SJSA1 (cell line): ENCODE results near the gene STAC. TPM values are rescaled to one million over a fixed set of nuclear protein-coding genes. Genes with fewer than 3 reads are reported as not detected.
A peak's percentile ranks its signal among the peaks of the same experiment; 100 is the strongest.
"Not testable (repeated sequence)": the region's sequence is repeated elsewhere in the genome, so short reads cannot be mapped to it uniquely, and the experiment has no call there.

Source experiments
- DNase-seq, 2 experiments: peaks; one replicate each; pipeline ENCODE4 v3.0.0-alpha.2; 2015 to 2020; ENCODE audit warnings: low spot score in 2 of 2, low read depth in 1 of 2
- H3K27ac ChIP-seq: fragments of 250-450 bp; sonication (Bioruptor Pico); 2 replicates; pipeline ENCODE4 v1.5.1; 2020; ENCODE audit warnings: mild to moderate bottlenecking, moderate library complexity
- H3K27me3 ChIP-seq: fragments of 250-450 bp; sonication (Bioruptor Pico); replicated peaks from 2 replicates; pipeline ENCODE4 v1.5.1; 2020; ENCODE audit warnings: mild to moderate bottlenecking, moderate library complexity
- H3K36me3 ChIP-seq: fragments of 250-450 bp; sonication (Bioruptor Pico); 2 replicates; pipeline ENCODE4 v1.5.1; 2020; ENCODE audit warnings: mild to moderate bottlenecking
- H3K4me1 ChIP-seq: fragments of 250-450 bp; sonication (Bioruptor Pico); replicated peaks from 2 replicates; pipeline ENCODE4 v1.6.1; 2021; ENCODE audit warnings: mild to moderate bottlenecking
- H3K4me3 ChIP-seq: fragments of 250-450 bp; sonication (Bioruptor Pico); 2 replicates; pipeline ENCODE4 v1.5.1; 2020; ENCODE audit warnings: mild to moderate bottlenecking
- H3K9me3 ChIP-seq: fragments of 250-450 bp; sonication (Bioruptor Pico); replicated peaks from 2 replicates; pipeline ENCODE4 v1.5.1; 2020; ENCODE audit warnings: mild to moderate bottlenecking
- total RNA-seq: library from RNA; depleted of rRNA; stranded (reverse); fragments of >200 nt; shearing (Covaris generic); gene quantifications from 2 replicates; pipeline ENCODE4 v1.2.3, GENCODE V29; 2014

STAC gene
- total RNA-seq, 1 experiment from 2014 or later: 29.1 TPM

GRCh38 chr3:36433511-36433910 lies 53.2 kb downstream of the STAC start:
- Histone ChIP-seq H3K4me3 (no peak overlapping the region), H3K4me1 (no peaks in the 10 kb centered on the region), H3K27ac (no peak overlapping the region), H3K9me3 (no peaks in the 10 kb centered on the region), H3K36me3 (no peaks in the 10 kb centered on the region), H3K27me3 (no peaks in the 10 kb centered on the region)
- no peak for DNase-seq

- no peaks in the 10 kb centered on the region for H3K36me3 ChIP-seq
- no peaks in the 10 kb centered on the region for H3K9me3 ChIP-seq
- DNase-seq: no peak
- no peaks in the 10 kb centered on the region for H3K4me1 ChIP-seq
- H3K4me3 ChIP-seq: no peak overlapping the region
- H3K27me3 ChIP-seq: no peaks in the 10 kb centered on the region
- H3K27ac ChIP-seq: no peak overlapping the region
Observed at GRCh38 chr3:36434687-36435426, 54.6 kb downstream of the STAC start.

GRCh38 chr3:36443028-36443686 lies 62.9 kb downstream of the STAC start:
- Histone ChIP-seq H3K27ac (no peak overlapping the region), H3K36me3 (peaks cover 9% of the 10 kb centered on the region)
- no peak for DNase-seq

DNA sequence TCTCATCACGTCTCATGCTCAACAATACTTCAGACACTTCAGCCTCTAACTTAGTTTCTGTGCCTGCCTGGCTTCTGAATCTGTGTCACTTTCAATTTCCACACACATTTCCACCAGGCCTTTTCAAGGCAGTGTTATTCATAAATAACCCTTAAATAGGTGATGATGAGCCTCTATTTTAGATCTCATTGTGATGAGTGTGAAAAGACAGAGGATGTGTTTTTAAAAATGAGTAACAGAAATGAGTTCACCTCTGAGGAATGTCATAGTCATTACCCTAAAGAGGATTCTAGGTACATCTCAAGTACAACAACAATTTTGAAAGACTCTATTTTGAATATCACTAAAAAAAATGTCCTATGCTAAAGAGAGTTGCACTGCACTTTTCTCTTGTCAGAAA lies 64.6 kb downstream of the STAC start:
- peak in 1 of 2 experiments; percentile 35 for DNase-seq

More at GRCh38 chr3:36443028-36443686, 62.9 kb downstream of the STAC start:
- Histone ChIP-seq H3K4me1 (peaks cover 37% of the 10 kb centered on the region), H3K27me3 (no peaks in the 10 kb centered on the region), H3K9me3 (no peaks in the 10 kb centered on the region), H3K4me3 (no peak overlapping the region)

DNA sequence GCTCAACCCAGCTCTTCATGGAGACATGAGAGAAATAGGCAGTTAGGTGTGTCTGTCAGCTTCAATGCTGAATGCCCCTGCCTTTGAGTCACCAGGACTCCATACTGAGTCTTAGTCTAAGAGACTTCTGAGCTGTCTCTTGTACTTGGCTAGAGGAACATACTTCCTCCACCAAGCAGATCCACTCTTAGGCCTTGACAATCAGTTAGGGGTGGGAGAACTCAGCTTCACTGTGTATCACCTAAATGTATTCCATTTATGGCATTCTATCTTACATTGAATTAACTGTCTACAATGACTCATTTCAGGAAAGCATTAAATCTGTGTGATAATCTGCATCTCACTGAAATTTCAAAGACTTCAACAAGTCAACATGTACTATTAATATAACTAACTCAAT lies 66.0 kb downstream of the STAC start:
- Histone ChIP-seq H3K36me3 (peaks cover 11% of the 10 kb centered on the region), H3K4me1 (peaks cover 37% of the 10 kb centered on the region), H3K4me3 (no peak overlapping the region), H3K27ac (no peak overlapping the region; the same call in 1 of the 2 replicates), H3K27me3 (no peaks in the 10 kb centered on the region), H3K9me3 (no peaks in the 10 kb centered on the region)
- peak in 1 of 2 experiments; percentile 6 for DNase-seq

More for the DNA sequence above, 64.6 kb downstream of the STAC start:
- peak overlapping the region; percentile 56 for H3K27ac ChIP-seq
- H3K4me1 ChIP-seq: peaks cover 37% of the 10 kb centered on the region
- peaks cover 11% of the 10 kb centered on the region for H3K36me3 ChIP-seq
- no peaks in the 10 kb centered on the region for H3K9me3 ChIP-seq
- H3K27me3 ChIP-seq: no peaks in the 10 kb centered on the region
- no peak overlapping the region for H3K4me3 ChIP-seq

DNA sequence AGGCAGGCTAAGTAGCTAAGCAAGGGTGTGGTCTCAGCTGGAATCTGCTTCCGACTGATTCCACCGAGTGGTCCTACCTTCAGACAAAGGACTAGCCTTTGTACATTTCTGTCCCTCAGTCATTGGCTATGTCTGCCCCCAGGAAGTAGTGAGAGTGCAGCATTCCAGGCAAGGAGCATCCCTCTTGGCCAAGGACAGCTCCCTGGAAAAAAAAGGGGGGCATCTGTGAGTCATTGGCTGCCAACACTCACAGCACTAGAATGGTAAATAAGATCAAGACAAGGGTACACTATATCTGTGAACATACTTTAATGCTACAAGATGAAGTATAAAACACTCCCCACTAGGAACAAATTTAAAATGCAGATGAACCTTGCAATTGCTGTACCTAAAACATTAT lies 66.8 kb downstream of the STAC start:
- H3K27ac ChIP-seq: no peak overlapping the region

GRCh38 chr3:36451816-36452215 lies 71.5 kb downstream of the STAC start:
- no peak overlapping the region for H3K4me3 ChIP-seq
- H3K27me3 ChIP-seq: no peaks in the 10 kb centered on the region
- DNase-seq: no peak
- peaks cover 7% of the 10 kb centered on the region for H3K4me1 ChIP-seq
- no peaks in the 10 kb centered on the region for H3K9me3 ChIP-seq
- H3K27ac ChIP-seq: no peak overlapping the region
- peaks cover 2% of the 10 kb centered on the region; the same call in 1 of the 2 replicates for H3K36me3 ChIP-seq

More for the DNA sequence above, 66.8 kb downstream of the STAC start:
- H3K4me3 ChIP-seq: no peak overlapping the region
- H3K36me3 ChIP-seq: peaks cover 11% of the 10 kb centered on the region
- H3K9me3 ChIP-seq: no peaks in the 10 kb centered on the region
- DNase-seq: peak in 1 of 2 experiments; percentile 3
- peaks cover 37% of the 10 kb centered on the region for H3K4me1 ChIP-seq
- no peaks in the 10 kb centered on the region for H3K27me3 ChIP-seq

- not testable (repeated sequence) for DNase-seq, H3K9me3 ChIP-seq, H3K4me1 ChIP-seq, H3K36me3 ChIP-seq, H3K27ac ChIP-seq, H3K4me3 ChIP-seq, H3K27me3 ChIP-seq
Observed at GRCh38 chr3:36453213-36453612, 72.9 kb downstream of the STAC start.

DNA sequence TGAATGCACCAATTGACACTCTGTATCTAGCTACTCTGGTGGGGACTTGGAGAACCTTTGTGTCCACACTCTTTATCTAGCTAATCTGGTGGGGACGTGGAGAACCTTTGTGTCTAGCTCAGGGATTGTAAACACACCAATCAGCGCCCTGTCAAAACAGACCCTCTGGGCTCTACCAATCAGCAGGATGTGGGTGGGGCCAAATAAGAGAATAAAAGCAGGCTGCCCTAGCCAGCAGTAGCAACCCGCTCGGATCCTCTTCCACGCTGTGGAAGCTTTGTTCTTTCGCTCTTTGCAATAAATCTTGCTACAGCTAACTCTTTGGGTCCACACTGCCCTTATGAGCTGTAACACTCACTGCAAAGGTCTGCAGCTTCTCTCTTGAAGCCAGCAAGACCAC lies 73.6 kb downstream of the STAC start:
- not testable (repeated sequence) for H3K36me3 ChIP-seq, H3K27me3 ChIP-seq, H3K9me3 ChIP-seq, DNase-seq, H3K4me1 ChIP-seq, H3K27ac ChIP-seq, H3K4me3 ChIP-seq

- Histone ChIP-seq H3K9me3 (no peaks in the 10 kb centered on the region), H3K27ac (no peak overlapping the region), H3K27me3 (no peaks in the 10 kb centered on the region), H3K36me3 (no peaks in the 10 kb centered on the region; the same call in 1 of the 2 replicates), H3K4me3 (no peak overlapping the region), H3K4me1 (no peaks in the 10 kb centered on the region; the same call in 1 of the 2 replicates)
- DNase-seq: no peak
Observed at GRCh38 chr3:36455406-36455805, 75.1 kb downstream of the STAC start.

DNA sequence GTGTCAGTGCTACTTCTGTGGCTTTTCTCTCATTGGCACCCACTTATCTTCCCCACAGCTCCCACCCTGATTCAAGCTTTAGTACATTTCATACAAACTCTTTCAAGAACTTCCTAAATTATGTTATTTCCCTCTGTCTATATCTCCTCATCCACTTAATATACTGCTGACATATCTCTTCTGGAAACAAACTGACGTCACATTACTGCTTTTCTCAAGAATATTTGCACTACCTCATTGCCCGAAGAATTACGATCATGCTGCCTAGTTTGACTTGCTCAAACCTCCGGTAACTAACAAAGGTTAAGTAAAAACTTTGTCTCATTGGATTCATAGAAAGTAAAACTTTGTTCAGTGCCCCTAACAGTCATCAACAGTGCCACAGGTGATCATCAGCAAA lies 76.5 kb downstream of the STAC start:
- DNase-seq: no peak
- H3K27ac ChIP-seq: no peak overlapping the region
- H3K9me3 ChIP-seq: no peaks in the 10 kb centered on the region
- no peaks in the 10 kb centered on the region for H3K27me3 ChIP-seq
- no peaks in the 10 kb centered on the region; the same call in 1 of the 2 replicates for H3K4me1 ChIP-seq
- H3K36me3 ChIP-seq: no peaks in the 10 kb centered on the region; the same call in 1 of the 2 replicates
- no peak overlapping the region for H3K4me3 ChIP-seq

GRCh38 chr3:36457667-36458066 lies 77.4 kb downstream of the STAC start:
- no peak for DNase-seq
- no peaks in the 10 kb centered on the region; the same call in 1 of the 2 replicates for H3K36me3 ChIP-seq

GRCh38 chr3:36459177-36459576 lies 78.9 kb downstream of the STAC start:
- no peak overlapping the region for H3K4me3 ChIP-seq
- H3K27ac ChIP-seq: no peak overlapping the region
- no peak for DNase-seq
- no peaks in the 10 kb centered on the region; the same call in 1 of the 2 replicates for H3K36me3 ChIP-seq
- H3K27me3 ChIP-seq: no peaks in the 10 kb centered on the region
- H3K4me1 ChIP-seq: no peaks in the 10 kb centered on the region; the same call in 1 of the 2 replicates
- H3K9me3 ChIP-seq: no peaks in the 10 kb centered on the region

More at GRCh38 chr3:36457667-36458066, 77.4 kb downstream of the STAC start:
- H3K9me3 ChIP-seq: no peaks in the 10 kb centered on the region
- H3K27me3 ChIP-seq: no peaks in the 10 kb centered on the region
- no peak overlapping the region for H3K4me3 ChIP-seq
- no peaks in the 10 kb centered on the region; the same call in 1 of the 2 replicates for H3K4me1 ChIP-seq
- no peak overlapping the region for H3K27ac ChIP-seq

- Histone ChIP-seq H3K4me1 (no peaks in the 10 kb centered on the region; the same call in 1 of the 2 replicates), H3K27me3 (no peaks in the 10 kb centered on the region), H3K27ac (no peak overlapping the region), H3K36me3 (no peaks in the 10 kb centered on the region), H3K4me3 (no peak overlapping the region), H3K9me3 (no peaks in the 10 kb centered on the region)
- DNase-seq: no peak
Observed at GRCh38 chr3:36461597-36461996, 81.3 kb downstream of the STAC start.
